HTERT RPE-1 (cell line): ENCODE measurements around the gene P2RX4.
"Not testable (repeated sequence)": the region's sequence is repeated elsewhere in the genome, so short reads cannot be mapped to it uniquely, and the experiment has no call there.

Experiments used
- in situ Hi-C: fragments of 300-500 bp; cut with MboI; formaldehyde crosslinking; loops from 4 replicates; pipeline ENCODE4 v1.14.3; 2020; ENCODE audit warnings: low sequenced_read_pairs

The P2RX4 gene

DNA sequence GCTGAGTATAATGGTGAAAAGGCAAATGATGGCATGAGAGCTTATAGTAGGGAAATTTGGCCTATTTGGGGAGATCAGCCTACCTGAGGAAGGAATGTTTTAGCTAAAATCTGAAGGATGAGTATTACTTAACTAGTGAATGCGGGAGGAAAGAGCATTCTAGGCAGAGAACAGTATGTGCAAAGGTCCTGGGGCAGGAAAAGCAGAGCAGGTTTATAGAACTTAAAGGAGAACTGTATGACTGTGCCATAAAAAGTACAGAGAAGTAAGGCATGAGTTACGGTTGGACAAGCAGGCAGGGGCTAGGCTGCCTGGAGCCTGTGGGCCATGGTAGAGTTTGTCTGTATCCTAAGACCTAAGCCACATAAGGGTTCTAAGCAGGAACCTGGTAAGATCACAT lies 21.7 kb upstream of the P2RX4 start:
- in situ Hi-C loops = no loop called here

DNA sequence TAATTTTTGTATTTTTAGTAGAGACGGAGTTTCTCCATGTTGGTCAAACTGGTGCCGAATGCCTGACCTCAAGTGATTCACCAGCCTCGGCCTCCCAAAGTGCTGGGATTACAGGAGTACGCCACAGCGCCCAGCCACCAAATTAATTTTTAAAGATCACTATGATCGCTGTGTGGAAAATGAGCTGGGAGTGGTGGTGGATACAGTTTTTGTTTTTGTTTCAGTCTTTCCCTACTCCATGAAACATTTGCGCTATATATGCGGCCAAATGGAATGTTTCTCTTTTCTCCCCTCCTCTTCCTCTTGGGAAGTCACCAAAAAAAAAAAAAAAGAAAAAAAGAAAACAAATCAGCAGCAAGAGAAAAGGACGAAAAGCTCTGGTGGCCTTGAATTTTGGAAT lies 20.8 kb upstream of the P2RX4 start:
- in situ Hi-C loops = no loop called here

- in situ Hi-C loops = no loop called here
Observed at GRCh38 chr12:121189619-121190155, 20.2 kb upstream of the P2RX4 start.

- in situ Hi-C loops = no loop called here
Observed at GRCh38 chr12:121190523-121191031, 19.4 kb upstream of the P2RX4 start.

GRCh38 chr12:121191151-121191550 lies 18.8 kb upstream of the P2RX4 start:
- in situ Hi-C loops = no loop called here

- in situ Hi-C loops = no loop called here
Observed at GRCh38 chr12:121196902-121197301, 13.0 kb upstream of the P2RX4 start.

- in situ Hi-C loops = no loop called here
Observed at GRCh38 chr12:121198949-121199348, 11.0 kb upstream of the P2RX4 start.

DNA sequence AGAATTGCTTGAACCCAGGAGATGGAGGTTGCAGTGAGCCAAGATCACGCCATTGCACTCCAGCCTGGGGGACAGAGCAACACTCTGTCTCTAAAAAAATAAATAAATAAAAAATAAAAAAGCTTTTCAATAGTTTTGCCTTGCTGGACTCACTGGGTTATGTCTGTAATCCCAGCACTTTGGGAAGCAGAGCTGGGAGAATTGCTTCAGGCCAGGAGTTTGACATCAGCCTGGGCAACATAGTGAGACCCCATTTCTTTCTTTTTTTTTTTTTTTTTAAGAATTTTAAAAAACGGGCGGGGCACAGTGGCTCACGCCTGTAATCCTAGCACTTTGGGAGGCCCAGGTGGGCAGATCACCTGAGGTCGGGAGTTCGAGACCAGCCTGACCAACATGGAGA lies 8.8 kb upstream of the P2RX4 start:
- in situ Hi-C loops = not testable (repeated sequence)

DNA sequence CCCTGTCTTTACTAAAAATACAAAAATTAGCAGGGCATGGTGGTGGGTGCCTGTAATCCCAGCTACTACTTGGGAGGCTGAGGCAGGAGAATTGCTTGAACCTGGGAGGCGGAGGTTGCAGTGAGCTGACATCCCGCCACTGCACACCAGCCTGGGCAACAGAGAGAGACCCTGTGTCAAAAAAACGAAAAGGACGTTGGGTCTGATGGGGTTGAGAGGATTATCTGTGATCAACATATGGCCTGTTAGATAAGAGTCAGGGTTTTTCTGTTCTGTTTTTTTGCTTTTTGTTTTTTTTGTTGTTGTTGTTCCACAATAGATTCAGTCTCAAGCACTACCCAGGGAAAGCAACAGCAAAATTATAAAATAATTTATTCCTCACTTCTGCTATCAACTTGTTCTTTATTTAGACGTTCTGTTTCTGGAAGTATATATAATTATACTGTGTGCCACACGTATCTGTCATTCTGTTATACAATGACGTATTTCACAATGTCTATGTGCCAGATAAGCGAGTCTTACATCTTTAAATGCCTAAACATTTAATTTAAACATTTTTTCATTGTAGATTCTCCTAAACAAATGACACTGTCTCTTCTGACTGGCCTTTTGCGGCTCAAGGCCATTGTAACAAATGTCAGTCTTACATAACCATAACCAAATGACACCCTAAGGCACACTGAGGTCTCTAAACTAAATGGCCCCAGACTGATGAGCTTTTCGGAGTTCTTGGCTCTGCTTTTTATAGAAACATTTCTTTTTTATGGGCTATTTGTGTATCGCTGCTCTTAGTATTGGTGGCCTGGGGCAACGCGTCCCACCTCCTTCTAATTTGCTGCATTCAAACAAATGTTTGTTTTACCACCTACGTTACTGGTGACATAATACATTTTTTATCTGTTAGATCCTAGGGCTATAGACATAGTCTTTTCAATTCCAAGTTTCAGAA lies 7.2 kb upstream of the P2RX4 start:
- in situ Hi-C loops = no loop called here

- in situ Hi-C loops = no loop called here
Observed at GRCh38 chr12:121203482-121203881, 6.4 kb upstream of the P2RX4 start.

DNA sequence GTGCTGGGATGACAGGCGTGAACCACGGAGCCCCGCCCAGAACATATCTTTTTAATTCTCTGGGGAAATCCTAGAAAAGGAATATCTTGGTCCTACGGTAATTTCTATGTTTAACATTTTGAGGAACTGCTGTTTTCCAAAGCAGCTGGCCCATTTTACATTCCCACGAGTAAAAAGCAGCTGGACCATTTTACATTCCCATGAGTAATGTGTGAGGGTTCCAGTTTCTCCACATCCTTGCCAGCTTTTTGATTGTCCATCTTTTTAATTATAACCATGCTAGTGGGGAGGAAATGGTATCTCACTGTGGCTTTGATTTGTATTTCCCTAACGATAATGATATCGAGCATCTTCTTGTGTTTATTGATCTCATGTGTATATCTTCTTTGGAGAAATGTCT lies 4.4 kb upstream of the P2RX4 start:
- in situ Hi-C loops = no loop called here

DNA sequence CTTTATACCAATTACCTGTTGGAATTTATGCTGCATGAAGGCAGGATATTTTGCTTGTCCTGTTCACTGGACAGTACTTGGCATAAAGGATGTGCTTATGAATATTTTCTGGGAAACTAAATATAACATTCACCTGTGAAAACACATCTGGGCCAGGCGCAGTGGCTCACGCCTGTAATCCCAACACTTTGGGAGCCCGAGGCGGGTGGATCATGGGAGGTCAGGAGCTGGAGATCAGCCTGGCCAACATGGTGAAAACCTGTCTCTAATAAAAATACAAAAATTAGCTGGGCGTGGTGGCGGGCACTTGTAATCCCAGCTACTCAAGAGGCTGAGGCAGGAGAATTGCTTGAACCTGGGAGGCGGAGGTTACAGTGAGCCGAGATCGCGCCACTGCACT lies 1.4 kb upstream of the P2RX4 start:
- in situ Hi-C loops = not testable (repeated sequence)

DNA sequence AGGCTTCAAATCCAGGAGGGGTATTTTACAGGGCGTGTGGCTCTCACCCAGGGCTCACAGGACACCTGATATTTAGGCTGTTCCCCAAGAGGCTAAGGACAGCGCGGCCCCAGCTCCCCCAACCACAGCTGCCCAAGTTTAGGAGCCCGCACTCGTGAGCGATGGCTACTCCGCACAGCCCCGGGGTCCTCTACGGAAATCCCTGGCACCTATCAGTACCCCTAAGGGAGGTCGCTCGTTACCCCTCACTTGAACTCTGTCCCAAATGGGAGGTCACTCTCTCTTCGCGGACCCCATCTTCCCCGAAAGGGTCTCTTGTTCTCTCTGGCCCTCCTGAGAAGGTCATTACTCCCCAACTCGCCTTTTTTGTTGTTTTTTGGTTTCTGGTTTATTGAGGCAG lies 708 bp upstream of the P2RX4 start:
- in situ Hi-C loops = no loop called here

DNA sequence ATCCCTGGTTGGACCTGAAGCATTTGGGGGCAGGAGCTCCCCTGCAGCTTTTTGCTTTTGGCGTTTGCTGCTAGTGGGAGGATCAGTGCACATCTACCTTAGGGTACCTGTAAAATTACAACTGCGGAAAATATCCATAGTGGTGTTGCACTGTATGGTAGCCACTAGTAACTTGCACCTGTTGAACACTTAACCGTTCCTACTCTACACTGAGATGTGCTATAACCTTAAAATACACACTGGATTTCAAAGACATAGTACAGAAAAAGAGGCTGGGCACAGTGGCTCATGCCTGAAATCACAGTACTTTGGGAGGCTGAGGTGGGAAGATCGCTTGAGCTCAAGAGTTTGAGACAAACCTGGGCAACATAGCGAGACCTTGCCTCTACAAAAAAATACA lies 2.9 kb downstream of the P2RX4 start:
- in situ Hi-C loops = no loop called here

GRCh38 chr12:121214166-121214777 lies 4.3 kb downstream of the P2RX4 start:
- in situ Hi-C loops = no loop called here

DNA sequence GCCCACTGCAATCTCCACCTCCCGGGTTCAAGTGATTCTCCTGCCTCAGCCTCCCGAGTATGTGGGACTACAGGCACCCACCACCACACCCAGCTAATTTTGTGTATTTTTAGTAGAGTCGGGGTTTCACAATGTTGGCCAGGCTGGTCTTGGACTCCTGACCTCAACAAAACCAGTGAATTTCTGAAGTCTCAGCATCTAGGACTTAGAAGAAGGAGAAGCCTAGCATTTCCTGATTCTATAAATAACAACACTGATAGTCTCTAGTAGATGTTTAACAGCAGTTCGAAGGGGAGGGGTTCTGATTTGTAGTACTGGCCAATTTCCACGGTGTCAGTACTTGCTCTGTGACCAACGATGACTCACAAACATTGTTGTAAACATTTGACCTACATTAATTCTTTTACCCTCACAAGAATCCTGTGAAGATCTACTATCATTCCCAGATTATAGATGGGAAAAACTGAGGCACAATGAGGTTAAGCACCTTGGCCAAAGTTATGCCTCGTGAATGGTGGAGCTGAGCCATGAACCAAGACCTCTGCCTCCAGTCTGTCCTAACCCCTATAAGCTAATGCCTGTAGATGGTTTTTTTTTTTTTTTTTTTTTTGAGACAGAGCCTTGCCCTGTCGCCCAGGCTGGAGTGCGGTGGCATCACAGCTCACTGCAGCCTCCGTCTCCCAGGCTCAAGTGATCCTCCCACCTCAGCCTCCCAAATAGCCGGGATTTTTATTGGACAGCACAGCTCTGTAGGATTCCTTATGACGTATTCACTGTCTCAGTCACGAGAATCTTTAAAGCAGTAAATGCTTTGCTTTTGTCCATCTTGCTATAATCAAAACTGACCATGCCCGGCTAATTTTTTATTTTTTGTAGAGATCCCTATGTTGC lies 5.2 kb downstream of the P2RX4 start:
- in situ Hi-C loops = no loop called here

- in situ Hi-C loops = no loop called here
Observed at GRCh38 chr12:121216102-121216501, 6.2 kb downstream of the P2RX4 start.

- in situ Hi-C loops = no loop called here
Observed at GRCh38 chr12:121217063-121217462, 7.1 kb downstream of the P2RX4 start.

GRCh38 chr12:121217761-121218160 lies 7.8 kb downstream of the P2RX4 start:
- in situ Hi-C loops = no loop called here

GRCh38 chr12:121218588-121219352 lies 8.8 kb downstream of the P2RX4 start:
- in situ Hi-C loops = no loop called here
